VCaP (cell line): ENCODE results near the gene ARHGEF10L.

Experiments
- H3K27ac ChIP-seq: fragments of 450-650 bp; 2 replicates; pipeline ENCODE4 v1.5.1; 2017
- CTCF ChIP-seq: fragments of 450-650 bp; conservative IDR thresholded peaks from 2 replicates; pipeline ENCODE4 v1.5.1; 2017; ENCODE audit warnings: mild to moderate bottlenecking, moderate library complexity

Gene ARHGEF10L

GRCh38 chr1:17682400-17682799 is 142.9 kb downstream of the ARHGEF10L start:
- no peak for TF ChIP-seq CTCF

DNA sequence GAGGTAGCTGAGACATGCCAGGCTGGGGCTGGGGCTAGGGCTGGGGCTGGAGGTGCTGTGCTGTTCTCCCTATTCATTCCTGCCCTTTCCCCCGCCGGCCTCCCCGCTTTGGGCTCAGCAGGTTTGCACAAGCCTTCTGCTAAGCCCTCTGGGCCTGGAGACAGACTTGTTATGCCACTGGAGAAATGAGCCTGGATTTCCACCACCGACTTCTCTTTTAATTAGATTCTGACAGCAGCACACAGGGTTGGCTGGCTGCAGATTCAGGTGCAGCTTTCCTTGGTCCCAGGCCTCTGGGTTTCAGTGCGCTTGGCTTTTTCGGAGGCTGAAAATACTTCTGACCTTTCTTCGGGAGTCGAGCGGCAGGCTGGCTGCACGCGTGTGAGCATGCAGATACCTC is 144.1 kb downstream of the ARHGEF10L start:
- no peak for TF ChIP-seq CTCF
- H3K27ac ChIP-seq: no peak overlapping the region

More at GRCh38 chr1:17682400-17682799, 142.9 kb downstream of the ARHGEF10L start:
- no peak overlapping the region for H3K27ac ChIP-seq

DNA sequence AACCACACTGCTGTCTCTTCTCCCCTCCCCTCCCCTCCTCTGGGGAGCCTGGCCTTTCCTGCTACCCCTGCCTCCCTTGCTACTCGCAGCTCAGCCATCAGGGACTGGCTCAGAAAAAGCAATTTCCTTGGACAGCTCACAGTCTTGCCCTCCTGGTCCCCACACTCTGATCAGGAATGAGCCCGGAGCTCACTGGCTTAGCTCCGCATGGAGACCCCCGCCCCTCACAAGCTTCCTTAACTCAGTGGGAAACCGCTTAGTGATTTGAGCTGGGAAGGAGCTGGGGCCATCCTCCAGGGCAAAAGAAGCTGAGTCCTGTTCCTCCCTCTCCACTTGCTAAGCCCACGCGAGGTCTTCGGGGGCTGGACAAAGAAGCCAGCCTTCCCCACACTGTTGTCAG is 145.3 kb downstream of the ARHGEF10L start:
- no peak overlapping the region for H3K27ac ChIP-seq
- TF ChIP-seq CTCF: no peak

DNA sequence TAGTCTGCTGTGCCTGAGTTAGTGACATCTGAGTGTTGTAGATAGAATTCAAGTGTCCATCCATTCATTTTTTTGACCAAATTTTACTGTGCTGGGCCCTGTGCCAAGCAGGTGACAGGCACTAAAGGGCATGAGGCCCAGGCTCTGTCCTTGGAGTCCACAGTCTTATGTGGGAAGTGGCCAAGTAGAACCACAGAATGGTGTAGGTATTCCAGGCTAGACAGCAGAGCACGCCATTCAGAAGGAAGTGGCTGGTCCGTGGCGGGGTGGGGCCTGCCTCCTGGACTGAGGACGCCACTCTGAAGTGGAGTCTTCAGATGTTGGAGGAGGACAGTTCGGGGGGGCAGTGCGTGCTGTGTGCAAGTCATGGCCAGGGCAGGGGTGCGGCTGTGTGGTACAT is 146.8 kb downstream of the ARHGEF10L start:
- H3K27ac ChIP-seq: no peak overlapping the region
- no peak for TF ChIP-seq CTCF

GRCh38 chr1:17687145-17687544 is 147.6 kb downstream of the ARHGEF10L start:
- H3K27ac ChIP-seq: no peak overlapping the region
- no peak for TF ChIP-seq CTCF

- no peak overlapping the region for H3K27ac ChIP-seq
Measured at GRCh38 chr1:17688217-17688810, 148.8 kb downstream of the ARHGEF10L start.

DNA sequence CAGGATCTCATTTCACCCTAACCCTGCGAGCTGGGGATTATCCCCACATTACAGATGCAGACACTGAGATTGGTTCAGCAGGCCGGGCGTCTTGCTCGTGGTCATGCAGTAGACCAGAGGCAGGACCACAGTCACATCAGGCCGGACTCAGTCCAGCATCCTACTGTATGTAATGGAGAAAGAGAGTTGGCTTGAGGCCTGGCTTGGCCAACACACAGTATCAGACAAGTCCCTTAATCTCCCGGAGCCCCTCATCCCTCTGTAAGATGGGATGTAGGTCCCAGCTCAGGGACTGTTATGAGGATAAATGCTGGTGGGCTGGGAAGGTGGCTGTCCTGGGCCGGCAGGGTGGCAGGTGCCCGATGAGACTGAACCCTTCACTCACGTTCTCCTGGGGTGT is 149.5 kb downstream of the ARHGEF10L start:
- no peak overlapping the region for H3K27ac ChIP-seq
- TF ChIP-seq CTCF: no peak

More at GRCh38 chr1:17688217-17688810, 148.8 kb downstream of the ARHGEF10L start:
- no peak for TF ChIP-seq CTCF
